Stimulated activated CD4-positive, alpha-beta T cell treated with anti-CD3 and anti-CD28 coated beads, Interleukin-4, amount 100 ng/mL, for 4 hours (primary cell): ENCODE data around the gene ME2.
A peak's percentile ranks its signal among the peaks of the same experiment; 100 is the strongest.
"Not testable (repeated sequence)": the region's sequence is repeated elsewhere in the genome, so short reads cannot be mapped to it uniquely, and the experiment has no call there.

Experiments used
- DNase-seq, 2 experiments: peaks; one replicate each; pipeline ENCODE4 v3.0.0-alpha.2; 2020

ME2 gene

DNA sequence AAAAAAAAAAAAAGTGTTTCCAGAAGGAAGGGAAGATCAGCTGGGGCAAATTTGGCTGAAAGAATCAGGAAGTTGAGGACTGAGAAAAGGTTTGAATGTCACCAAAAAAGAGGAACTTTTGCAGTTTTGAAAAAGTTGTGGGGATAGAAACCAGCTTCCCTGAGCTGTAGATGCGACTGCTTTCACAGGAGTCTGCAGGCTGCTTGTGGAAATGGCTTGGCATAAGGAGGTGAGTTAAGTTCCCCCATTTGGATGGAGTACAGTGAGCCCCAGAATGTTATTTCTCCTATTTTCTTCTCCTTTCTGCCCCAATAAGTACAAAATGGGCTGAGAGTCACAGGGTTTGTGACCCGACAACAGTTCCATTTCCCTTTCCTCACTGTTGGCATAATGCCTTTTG is 16.5 kb upstream of the ME2 start:
- DNase-seq, result no peak

DNA sequence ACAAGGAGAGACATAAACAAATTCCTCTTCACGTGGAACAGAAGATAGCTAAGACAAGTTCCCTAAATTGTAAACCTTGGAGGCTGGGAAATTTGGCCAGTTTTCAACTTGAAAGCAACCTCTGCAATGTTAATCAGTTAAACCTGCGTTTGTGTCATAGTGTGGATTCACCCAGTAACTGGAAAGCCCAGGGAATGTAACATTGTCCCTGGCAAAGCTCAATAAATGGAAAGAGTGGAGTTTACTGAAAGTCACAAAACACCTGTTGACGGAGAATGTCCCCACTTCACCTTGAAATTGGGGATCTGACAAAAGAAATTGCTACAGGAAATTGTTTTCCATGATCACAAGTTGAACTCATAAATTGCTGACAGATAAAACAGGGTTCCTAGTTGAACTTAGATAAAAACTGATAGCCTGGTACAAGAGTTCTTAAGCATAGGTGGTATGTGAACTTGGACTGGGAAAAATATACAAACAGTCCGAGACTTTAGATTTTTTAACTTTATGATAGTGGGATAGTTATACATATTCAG is 15.0 kb upstream of the ME2 start:
- no peak for DNase-seq

DNA sequence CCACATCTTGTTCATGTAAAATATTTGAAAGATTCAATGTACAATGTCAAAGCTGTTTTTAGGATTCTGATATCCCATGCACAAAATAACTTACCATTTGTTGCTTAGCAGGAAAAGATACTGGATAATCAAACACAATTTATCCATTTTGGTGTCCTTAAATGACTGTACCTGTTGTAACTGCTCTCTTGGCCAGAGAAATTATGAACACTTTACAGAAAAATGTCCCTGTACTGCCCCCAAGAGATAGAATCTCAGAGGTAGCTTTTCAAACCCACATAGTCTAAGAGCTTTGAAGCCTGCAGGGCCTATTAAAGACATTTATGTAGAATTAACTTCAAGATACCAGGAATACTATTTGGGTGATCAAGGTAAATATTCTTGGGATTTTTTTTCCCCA is 12.2 kb upstream of the ME2 start:
- DNase-seq, result no peak

DNA sequence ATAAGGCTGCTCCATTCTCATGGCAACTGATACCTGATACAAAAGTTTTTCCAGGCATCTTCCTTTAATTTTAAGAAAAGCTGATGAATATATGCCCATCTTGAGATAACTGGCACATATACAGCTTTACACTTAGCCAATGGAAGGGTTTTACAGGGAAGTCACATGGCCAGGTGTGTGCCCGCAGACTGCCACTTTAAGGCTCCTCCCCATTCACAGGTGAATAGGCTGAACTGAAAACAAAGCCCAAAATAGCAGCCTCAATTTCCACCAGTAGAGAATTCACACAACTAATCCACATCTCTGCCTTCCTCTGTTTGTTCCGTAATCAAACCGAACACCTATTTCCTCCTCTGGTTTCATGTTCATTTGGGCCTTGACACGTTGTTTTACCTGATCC is 9.8 kb upstream of the ME2 start:
- no peak for DNase-seq

DNA sequence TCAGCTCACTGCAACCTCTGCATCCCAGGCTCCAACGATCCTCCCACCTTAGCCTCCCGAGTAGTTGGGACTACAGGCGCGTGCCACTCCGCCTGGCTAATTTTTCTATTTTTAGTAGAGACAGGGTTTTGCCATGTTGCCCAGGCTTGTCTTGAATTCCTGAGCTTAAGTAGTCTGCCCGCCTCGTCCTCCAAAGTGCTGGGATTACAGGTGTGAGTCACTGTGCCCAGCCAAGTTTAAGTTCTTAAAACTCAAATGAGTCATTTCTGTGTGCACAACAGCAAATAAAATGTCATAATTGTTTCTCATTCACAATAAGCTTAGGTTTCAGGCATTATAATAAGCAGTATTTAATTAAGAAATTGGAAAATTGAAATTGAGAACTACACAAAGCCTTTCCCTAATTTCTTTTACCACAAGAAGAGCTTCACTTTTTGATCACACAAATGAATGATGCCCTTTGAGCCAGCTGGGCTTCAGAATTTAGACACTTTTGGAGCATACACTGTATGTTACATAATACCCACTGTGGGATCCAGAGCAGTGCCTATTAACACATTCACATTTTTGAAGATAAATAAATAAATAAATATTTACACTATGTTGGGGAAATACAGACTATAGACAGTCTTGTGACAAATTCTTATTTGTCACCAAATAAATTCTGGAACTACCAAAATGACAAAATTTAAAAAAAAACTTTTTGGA is 8.6 kb upstream of the ME2 start:
- no peak for DNase-seq

DNA sequence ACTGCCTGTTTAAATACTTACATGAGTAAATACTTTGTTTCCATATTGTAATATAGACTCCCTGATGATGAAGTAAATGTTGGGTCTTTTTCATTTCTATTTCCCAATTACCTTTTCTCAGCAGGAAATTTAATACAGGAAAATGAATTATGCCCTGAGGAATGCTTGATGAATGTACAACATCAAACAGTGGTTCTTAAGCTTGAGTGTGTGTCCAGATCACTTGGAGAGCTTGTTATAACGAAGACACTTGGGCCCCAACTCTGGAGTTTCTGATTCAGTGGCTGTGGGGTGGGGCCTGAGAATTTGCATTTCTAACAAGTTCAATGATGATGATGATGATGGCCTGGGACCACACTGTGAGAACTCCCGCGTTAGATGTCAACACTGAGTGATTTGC is 7.1 kb upstream of the ME2 start:
- DNase-seq, result no peak

DNA sequence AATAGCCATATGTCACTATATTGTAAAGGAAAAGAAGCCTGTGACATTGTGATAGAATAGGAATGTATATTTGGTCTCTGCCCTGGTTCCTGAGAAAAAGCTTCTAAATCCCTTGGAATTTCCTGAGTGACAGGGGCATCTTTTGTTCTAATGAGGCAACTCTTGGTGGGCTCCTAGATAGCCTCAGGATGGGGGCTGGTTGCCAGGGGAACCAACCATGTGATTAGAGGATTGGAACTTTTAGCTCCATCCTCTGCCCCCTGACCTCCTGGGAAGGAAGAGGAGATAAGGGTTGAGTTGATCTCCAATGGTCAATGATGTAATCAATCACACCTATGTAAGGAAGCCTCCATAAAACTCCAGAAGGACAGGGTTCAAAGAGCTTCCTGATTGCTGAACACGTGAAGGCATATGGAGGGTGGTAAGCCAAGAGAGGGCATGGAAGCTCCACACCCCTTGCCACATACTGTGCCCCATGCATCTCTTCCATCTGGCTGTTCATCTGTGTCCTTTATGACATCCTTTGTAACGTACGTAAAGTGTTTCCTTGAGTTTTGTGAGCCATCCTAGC is 2.9 kb upstream of the ME2 start:
- no peak for DNase-seq

DNA sequence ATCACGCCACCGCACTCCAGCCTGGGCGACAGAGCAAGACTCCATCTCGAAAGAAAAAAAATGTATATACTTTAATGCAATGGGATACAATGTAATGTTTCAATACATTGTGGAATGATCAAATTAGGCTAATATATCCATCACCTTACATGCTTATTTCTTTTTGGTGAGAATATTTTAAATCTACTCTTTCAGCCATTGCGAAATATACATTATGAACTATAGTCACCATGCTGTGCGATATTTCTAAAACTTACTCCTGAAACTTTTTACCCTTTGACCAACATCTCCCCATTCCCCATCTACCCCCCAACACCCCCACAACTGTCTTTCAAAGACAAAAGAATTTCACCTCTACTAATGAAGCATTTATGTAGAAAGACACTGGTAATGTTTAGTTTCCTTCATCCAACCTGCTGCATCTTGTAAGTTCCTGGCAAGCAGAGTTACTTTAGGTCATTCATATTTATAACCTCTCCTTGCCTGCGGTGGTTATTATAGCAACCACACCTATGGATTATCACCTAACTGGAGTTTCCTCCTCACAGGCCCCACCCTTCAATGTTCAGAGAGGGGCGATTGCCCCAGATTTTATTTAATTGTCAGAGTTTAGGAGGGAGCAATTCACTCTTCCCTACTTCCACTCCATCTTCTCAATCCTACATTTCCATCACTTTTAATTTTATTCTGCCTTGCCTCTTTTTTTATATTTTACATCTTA is 1.2 kb upstream of the ME2 start:
- no peak for DNase-seq

DNA sequence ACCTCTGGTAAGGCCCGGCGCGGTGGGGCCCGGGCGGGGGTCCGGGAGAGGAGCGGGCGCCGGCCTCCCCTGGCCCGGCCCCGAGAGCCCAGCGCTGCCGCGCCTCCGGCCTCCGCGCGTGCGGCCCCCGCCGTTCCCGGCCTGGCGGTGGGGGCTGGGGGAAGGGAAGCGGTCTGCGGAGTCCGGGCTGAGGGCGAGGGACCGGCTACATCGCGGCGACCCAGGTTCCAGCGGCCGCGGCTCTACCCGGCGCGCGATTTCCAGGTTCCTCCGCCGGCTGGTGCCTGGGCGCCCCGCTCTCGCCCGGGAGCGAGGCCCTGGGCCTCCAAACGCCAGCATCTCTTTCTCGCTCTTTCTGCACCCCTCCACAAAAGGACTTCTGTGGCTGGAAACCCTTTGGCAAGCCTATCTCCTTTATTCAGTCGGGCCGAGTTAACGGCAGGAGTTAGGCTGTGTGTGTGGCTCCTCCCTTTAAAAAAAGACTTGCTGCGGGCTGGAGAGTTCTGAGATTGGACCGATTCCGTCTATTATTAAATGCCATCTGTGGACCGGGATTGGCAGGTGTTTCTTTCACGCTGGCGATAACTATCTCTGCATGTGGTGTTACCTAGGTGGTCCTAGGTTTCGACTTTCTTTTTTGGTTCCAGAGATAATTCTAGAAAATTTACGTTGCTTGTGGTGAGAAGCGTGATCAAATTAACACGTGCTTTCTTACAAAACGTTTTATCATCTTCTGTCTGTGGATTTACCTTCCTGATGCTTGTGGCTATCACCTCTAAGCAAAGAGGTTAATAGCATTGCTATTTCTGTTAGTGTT is 592 bp downstream of the ME2 start:
- DNase-seq, result peak in 1 of 2 experiments; percentile 15

DNA sequence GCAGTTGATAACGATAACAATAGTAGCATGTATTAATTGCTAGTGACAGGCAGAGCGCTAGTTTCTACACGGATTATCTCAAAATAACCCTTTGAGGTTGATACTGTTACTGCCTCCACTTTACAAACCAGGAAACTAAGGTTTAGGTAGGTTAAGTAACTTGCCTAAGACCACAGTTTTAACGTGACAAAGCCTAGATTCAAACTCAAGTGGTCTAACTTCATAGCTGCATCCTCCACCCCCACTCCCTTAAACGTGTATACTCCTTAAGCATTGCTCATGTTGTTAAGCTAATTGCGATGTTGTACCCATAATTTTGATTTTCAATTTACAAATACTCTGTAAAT is 1.2 kb downstream of the ME2 start:
- no peak for DNase-seq

DNA sequence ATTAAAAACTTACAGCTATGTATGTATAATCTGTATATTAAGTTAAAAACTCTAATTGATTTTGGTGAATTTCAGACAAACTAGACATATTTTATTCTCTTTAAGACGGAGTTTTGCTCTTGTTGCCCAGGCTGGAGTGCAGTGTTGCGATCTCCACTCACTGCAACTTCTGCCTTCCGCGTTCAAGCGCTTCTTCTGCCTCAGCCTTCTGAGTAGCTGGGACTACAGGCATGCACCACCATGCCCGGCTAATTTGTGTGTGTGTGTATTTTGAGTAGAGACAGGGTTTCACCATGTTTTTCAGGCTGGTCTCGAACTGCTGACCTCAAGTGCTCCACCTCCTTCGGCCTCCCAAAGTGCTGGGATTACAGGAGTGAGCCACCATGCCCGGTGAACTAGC is 2.0 kb downstream of the ME2 start:
- not testable (repeated sequence) for DNase-seq

DNA sequence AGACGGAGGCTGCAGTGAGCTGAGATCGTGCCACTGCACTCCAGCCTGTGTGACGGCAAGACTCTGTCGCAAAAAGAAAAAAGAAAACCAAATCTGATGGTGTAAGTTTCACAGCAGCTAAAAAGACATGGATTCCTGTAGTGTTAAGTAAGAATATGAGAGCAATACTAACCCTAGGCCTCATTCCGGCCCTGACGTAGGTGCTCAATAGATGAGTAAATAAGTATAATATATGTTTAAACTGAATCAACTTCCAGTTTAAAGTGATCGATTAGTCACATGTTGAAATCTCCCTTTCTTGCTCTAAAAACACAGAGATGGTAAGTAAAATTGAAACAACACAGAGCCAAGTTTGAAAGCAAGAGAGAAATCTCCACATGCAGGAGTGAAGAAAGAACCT is 8.0 kb downstream of the ME2 start:
- DNase-seq, result no peak

DNA sequence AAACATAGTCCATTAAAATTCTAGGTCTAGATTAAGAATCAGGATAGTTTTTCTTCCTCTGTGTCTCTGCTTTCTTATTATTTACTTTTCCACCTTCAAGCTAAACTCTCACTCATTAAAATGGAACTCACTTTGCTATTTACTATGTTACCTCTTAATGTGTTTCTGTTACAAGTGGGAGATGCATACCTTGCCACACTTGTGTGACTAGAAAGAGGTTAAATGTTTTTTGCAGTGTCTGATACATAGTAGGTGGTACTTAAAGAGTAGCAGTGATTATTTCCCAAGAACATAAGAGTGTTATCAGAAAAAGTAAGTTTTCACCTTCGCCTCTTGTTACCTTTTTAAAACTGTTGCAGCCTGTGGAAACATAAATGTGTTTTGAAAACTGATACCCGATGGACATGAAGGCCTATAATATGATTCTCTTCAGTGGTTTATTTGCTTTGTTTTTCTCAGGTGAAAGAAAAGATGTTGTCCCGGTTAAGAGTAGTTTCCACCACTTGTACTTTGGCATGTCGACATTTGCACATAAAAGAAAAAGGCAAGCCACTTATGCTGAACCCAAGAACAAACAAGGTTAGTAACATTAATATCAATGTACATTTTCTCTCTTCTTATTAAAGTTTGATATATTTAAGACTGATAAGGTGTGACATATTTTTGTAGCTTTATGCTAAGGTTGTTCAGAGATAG is 16.6 kb downstream of the ME2 start:
- no peak for DNase-seq

DNA sequence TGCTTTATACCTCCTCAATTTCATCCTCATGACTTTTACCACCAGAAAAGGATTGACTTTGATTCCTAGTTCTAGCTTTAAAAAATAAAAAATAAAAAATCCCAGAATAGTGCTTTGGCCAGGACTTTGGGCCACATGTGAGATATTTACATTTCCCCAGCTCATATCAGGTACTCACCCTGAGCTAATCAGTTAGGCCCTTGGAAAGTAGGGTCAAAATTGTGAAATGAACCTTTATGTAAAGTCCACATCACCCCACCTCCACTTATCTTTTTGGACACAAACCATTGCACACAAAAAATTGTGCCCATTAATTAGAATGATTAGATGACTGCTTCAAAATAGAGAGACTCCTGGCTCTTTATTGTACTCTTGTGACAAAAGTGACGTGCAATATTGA is 17.2 kb downstream of the ME2 start:
- no peak for DNase-seq

DNA sequence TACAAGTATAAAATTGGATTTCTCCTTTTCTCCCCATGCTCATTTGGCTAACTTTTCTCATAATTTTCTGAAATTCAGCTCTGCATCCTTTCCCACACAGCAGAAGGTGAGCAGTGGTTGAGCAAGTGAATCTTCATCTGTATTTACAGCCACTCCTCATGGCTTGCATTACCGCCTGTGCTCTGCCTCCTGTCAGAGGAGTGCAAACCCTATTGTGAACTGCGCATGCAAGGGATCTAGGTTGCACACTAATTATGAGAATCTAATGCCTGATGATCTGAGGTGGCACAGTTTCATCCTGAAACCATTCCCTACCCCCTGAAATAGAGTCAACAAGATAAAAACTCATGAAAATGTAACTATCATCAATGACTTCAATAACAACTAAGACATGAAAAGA is 20.0 kb downstream of the ME2 start:
- DNase-seq, result no peak

DNA sequence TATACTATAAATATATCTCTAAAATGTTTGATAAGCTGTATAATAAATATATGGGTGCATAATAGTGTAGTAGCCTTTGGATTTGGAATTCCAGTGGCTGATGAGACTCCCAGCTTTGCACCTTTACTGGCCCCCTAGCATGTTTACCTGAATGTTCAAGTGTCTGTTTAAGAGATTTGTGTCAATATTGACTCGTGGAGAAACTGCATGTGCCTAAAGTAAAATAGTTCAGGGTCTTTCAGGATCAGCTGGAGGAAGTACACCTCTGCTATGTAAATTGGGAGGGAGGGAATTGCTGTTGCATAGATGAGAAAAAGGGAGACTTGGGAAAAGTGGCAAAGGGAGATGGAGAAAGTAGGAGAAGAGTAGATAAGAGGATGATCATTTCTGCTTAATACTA is 23.9 kb downstream of the ME2 start:
- no peak for DNase-seq

DNA sequence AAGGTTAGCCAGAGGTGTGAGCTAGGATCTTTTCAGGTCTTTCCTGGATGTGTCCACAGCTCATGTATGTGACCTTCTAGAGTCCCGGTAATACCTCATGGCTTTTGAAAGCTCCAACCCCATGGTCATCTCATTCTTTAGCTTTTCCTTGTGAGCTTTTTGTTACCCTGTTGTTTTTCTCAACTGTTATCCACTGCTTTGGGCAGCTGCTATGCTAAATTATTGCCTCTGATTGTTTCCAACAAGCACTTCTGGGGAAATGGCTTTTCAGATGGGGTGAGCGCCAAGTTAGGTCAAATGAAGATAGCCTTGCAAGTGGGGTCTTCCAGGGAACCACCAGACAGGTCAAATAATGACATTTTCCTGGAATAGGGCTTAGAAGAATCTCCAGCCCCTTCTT is 27.9 kb downstream of the ME2 start:
- DNase-seq, result no peak

DNA sequence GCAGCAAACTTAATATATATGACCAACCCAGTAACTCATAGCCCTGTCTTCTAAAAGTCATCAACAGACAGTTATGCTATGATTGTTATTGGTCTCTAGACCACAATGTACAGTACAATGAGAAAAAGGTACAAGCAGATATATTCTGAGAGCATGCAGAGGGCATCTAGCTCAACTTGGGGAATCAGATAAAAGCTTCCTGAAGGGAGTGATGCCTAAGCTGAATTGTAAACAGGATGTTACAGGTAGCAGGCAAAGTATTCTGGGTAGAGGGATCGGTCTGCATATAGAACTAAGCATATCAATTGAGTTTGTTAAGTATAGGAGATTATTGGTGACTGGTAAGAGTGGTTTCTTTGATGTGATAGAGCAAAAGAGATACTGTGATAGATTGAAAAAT is 30.3 kb downstream of the ME2 start:
- DNase-seq, result no peak

DNA sequence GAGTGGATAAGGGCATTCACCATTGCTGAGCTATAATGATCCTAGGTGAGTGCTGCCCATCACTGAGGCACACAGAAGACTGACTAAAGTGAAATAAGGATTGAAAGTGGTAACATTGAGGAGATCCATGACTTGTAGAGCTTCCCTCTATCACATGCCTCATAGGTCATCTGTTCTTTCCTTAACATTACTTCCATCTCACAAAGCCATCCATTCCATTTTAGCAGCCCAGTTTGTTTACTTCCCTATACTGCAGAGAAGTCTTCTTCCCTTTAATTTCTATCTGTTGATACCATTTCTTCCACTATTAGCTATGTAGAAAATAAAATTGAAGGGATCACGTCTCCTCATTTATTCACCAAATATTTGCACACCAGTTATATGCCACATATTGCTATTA is 32.1 kb downstream of the ME2 start:
- no peak for DNase-seq

DNA sequence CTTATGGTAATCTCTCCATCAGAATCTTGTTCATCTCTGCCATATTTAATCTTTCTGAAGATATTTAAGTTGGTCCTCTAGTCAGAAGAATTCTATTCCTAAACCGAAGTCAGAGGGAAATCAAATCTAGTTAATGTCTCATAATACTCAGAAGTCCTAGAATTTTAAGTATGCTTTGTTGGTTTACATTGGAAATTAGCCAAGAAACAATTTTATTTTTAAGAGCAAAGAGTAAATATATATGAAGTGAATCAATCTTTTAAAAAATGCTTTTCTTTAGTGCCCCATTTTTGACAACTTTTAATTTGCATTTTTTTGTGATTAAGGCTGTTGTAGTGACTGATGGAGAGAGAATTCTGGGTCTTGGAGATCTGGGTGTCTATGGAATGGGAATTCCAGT is 38.1 kb downstream of the ME2 start:
- DNase-seq, result no peak

DNA sequence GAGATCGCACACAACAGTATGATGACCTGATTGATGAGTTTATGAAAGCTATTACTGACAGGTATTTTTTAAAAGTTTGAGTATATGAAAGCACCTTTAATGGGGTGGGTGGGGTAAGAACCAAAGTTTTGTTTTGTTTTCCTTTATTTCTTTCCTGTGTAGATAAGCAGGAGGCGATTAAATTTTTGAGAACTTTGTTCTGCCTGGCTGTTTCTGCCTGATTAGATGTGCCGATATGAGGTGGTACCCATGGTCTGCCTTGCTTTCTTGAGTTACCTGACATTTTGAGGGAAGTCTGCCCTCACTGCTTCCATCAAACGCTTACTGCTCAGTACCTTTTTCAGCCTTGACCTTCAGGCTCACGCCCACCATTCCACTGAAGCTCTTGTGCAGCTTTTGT is 39.2 kb downstream of the ME2 start:
- no peak for DNase-seq

DNA sequence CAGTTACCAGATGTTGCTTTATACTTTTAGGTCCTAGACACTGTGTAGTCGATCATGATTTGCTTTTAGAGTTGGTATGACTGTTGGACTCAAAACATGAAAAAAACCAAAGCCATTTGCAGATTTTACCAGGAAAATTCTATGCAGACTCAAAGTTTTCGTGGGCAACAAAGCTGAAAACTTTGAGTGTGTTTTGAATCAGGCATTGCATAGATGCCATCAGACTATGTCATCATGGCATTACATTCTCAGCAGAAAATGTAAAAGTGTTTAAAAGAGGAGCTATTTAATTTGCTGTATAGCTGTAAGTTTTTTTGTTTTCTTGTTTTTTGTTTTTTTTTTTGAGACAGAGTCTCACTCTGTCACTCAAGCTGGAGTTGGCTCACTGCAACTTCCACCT is 45.5 kb downstream of the ME2 start:
- DNase-seq, result no peak

DNA sequence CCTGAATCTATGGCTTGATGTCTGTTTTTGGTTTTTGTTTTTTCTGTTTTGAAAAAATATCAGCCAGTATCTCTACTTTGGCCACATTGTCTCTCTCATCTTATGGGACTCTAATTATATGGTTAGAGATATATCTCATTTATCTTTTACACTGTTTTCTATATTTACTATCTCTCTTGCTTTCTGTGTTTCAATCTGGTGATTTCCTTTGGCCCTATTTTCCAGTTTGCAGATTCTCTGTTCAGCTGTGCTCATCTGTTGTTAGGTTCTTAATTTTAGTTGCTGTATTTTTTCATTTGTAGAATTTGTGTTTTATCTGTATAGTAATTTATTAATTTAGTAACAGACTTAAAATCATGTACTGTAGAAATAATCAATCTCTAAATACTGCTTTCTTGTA is 47.6 kb downstream of the ME2 start:
- DNase-seq, result no peak
